NT2/D1 (cell line): ENCODE data around the gene TRNAU1AP.
"Not testable (repeated sequence)": the region's sequence is repeated elsewhere in the genome, so short reads cannot be mapped to it uniquely, and the experiment has no call there.

Experiments used
- DNase-seq: peaks from one replicate; pipeline ENCODE4 v3.0.0-alpha.2; 2011; ENCODE audit warnings: low read depth, low spot score
- H3K27me3 ChIP-seq: 2 replicates; pipeline ENCODE4 v1.6.0; 2011; ENCODE audit warnings: mild to moderate bottlenecking; ENCODE audit not compliant: insufficient read length, insufficient read depth
- H3K36me3 ChIP-seq: 2 replicates; pipeline ENCODE4 v1.6.1; 2011; ENCODE audit warnings: mild to moderate bottlenecking, low read length, mixed read lengths; ENCODE audit not compliant: insufficient read depth, insufficient read length
- H3K4me1 ChIP-seq: 2 replicates; pipeline ENCODE4 v1.5.1; 2011; ENCODE audit not compliant: insufficient read depth, insufficient read length
- H3K4me3 ChIP-seq: 2 replicates; pipeline ENCODE4 v1.5.1; 2011; ENCODE audit warnings: low read depth; ENCODE audit not compliant: insufficient read length
- H3K9ac ChIP-seq: 2 replicates; pipeline ENCODE4 v1.6.0; 2011; ENCODE audit warnings: low read depth; ENCODE audit not compliant: insufficient read length
- H3K9me3 ChIP-seq: 2 replicates; pipeline ENCODE4 v1.5.1; 2011; ENCODE audit warnings: mild to moderate bottlenecking, low read length; ENCODE audit not compliant: insufficient read depth
- SUZ12 ChIP-seq: IDR thresholded peaks from 2 replicates; pipeline ENCODE4 v1.6.1; 2011; ENCODE audit not compliant: insufficient read length, insufficient read depth; ENCODE audit errors: extremely low read depth
- YY1 ChIP-seq: IDR thresholded peaks from 2 replicates; pipeline ENCODE4 v1.6.1; 2011; ENCODE audit not compliant: insufficient read length, insufficient read depth
- ZNF274 ChIP-seq: IDR thresholded peaks from 2 replicates; pipeline ENCODE4 v1.6.1; 2011; ENCODE audit warnings: mild to moderate bottlenecking, low read depth, low read length

TRNAU1AP gene

DNA sequence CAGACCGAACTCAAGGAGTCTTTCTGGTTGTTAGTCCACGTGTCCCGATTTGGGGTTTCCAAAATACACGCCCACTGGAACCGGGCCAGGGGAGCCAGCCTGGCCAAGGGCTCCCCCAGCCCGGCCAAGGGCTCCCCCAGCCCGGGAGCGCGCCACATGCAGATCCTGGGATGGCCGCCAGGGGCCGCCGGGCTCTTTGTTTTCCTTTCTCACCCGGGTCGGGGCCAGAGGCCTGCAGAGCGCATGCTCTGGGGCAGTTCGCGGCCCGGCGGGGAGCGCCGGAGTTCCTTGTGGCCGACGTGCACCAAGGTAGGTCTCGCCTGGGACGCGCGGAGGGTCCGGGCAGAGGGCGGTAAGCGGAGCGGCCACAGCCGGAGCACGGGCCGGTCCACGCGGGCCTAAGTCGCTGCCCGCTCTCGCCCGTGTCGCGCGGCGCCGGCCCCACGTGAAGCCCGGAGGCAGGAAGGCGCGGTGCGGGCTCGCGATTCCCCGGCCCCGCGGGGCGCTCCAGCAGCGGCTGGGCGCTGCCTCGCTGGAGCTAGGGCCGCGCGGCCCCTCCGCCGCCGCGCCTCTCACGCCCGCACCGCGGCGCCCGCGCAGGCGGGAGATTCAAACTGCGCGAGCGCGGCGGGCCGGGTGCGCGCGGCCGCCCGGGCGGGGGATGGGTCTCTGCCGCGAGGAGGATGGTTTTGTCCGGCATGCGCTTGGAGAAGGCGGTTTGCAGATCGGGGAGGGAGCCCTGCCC lies 34.7 kb upstream of the TRNAU1AP start:
- peak; percentile 90 for DNase-seq
- Histone ChIP-seq H3K27me3 (no peaks in the 10 kb centered on the region), H3K9me3 (no peaks in the 10 kb centered on the region), H3K4me1 (peaks cover 19% of the 10 kb centered on the region), H3K4me3 (peak overlapping the region; percentile 92), H3K9ac (peak overlapping the region; percentile 99), H3K36me3 (peaks cover 31% of the 10 kb centered on the region)
- TF ChIP-seq SUZ12 (no peak), ZNF274 (no peak), YY1 (no peak)

DNA sequence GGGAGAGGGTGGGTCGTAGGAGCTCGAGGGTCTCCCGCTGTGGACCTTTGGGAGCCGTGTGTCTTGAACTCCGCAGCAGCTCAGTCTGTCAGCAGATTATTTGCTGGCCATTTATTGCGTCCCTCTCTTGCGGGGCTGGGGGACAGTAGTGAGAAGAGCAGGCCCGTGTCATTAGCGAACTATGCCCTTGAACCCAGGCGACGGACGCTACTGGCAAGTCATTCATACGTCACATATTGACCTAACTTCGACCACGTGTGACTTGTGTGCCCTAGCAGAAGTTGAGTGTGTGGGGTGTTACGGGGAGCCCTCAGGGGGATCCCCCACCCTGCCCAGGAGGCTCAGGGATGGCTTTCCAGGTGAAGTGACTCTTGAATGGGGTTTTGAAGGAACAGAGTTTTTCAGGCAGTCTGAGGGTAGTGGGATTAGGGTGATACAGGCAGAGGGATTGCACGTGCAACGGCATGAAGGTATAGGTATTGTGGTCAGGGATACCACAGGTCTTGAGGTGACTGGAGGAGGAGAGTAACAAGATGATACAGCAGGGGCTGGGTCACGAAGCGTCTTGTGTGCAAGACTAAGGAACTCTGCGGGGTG lies 34.0 kb upstream of the TRNAU1AP start:
- Histone ChIP-seq H3K36me3 (peaks cover 32% of the 10 kb centered on the region), H3K9me3 (no peaks in the 10 kb centered on the region), H3K4me1 (peaks cover 23% of the 10 kb centered on the region), H3K27me3 (no peaks in the 10 kb centered on the region), H3K4me3 (peak overlapping the region; percentile 92), H3K9ac (peak overlapping the region; percentile 99)
- TF ChIP-seq YY1 (no peak), SUZ12 (no peak), ZNF274 (no peak)
- no peak for DNase-seq

DNA sequence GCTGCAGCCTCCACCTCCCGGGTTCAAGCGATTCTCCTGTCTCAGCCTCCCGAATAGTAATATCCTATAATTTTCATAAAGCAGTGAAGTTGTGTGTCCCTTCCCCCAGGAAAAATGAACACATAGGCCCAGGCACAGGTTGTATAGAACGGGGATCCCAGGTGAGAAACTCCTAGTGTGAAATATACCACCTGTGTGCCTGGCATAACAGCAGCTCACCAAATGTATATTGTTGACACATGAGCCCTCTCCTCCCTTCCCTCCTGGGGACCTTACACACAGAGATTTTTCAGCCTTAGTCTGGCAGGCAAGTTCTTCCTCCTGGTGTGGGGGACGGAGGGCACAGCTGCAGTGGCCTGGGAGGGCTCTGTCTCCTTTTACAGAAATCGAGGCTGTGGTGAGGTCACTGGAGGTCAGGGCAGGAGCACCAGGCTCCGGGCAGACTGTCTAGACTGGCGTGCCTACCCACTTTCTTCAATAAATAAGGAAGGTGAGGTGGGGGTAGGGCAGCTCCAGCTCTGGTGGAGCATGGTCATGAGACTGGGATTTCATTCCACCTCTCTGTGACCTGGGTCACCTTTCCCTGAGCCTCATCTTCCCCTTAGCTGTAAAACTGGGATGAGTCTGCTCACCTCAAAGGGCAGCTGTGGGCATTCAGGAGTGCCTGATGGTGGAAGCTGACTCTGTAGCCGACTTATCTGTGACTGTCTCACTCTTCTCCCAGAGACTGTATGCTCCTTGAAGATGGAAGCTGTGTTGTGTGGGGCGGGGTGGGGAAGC lies 32.7 kb upstream of the TRNAU1AP start:
- H3K9me3 ChIP-seq, result no peaks in the 10 kb centered on the region
- peaks cover 23% of the 10 kb centered on the region for H3K4me1 ChIP-seq
- DNase-seq, result no peak
- H3K4me3 ChIP-seq, result no peak overlapping the region
- H3K36me3 ChIP-seq, result peaks cover 43% of the 10 kb centered on the region
- TF ChIP-seq YY1 (no peak), ZNF274 (no peak), SUZ12 (no peak)
- H3K9ac ChIP-seq, result peak overlapping the region; percentile 43
- no peaks in the 10 kb centered on the region for H3K27me3 ChIP-seq

DNA sequence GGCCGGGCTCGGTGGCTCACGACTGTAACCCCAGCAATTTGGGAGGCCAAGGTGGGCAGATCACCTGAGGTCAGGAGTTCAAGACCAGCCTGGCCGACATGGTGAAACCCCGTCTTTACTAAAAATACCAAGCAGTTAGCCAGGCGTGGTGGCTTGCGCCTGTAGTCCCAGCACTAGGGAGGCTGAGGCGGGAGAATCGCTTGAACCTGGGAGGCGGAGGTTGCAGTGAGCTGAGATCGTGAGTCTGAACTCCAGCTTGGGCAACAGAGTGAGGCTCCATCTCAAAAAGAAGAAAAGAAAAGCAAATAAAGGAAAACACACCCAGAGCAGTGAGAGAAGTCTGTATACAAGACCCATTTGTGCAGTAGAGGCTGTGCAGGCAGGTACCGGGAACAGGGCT lies 32.1 kb upstream of the TRNAU1AP start:
- not testable (repeated sequence) for H3K9me3 ChIP-seq, DNase-seq, H3K4me3 ChIP-seq, H3K27me3 ChIP-seq
- Histone ChIP-seq H3K36me3 (peaks cover 49% of the 10 kb centered on the region), H3K9ac (peak overlapping the region; percentile 43), H3K4me1 (peaks cover 27% of the 10 kb centered on the region)

DNA sequence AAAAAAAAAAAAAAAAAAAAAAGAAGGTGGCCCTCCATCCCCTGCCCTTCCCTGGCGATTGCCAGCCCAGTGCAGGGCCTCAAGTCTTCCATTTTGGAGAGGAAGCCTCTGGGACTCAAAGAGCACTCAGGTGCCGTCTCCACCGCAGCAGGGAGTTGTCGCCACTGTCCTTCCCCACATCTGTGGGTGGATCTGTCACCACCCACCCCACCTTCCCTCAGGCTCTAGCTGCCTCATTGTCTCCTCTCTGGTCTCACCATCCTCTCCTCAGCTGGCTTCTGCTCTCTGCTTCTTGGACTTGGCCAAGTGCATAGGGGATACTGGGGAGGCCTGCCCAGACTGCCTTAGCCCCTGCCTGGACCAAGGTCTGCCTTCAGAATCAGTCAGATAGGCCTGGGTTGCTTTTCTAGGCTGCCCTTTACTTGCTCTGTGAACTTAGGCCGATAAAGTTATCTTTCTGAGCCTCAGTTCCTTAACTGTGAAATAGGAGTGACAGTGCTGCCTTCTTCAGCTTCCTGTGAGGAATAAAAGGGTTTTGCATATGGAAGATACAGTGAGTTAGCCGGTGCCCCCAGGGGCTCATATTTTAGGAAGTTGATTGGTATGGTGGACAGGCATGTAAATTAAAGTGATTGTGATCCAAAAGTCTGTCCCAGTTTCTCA lies 31.3 kb upstream of the TRNAU1AP start:
- Histone ChIP-seq H3K4me3 (no peak overlapping the region), H3K27me3 (no peaks in the 10 kb centered on the region), H3K9me3 (no peaks in the 10 kb centered on the region), H3K9ac (peak overlapping the region; percentile 37), H3K36me3 (peaks cover 55% of the 10 kb centered on the region), H3K4me1 (peaks cover 27% of the 10 kb centered on the region)
- no peak for TF ChIP-seq ZNF274
- TF ChIP-seq SUZ12, result no peak
- no peak for TF ChIP-seq YY1
- DNase-seq, result no peak

DNA sequence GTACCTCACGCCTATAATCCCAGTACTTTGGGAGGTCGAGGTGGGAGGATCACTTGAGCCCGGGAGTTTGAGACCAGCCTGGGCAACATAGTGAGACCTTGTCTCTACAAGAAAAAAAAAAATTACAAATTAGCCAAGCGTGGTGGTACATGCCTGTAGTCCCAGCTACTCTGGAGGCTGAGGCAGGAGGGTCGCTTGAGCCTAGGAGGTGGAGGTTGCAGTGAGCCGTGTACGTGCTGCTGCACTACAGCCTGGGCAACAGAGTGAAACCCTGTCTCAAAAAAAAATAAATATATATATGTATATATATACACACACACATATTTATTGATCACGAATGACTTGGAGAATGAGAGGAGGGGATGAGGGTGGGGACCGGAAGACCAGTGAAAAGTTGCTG lies 30.3 kb upstream of the TRNAU1AP start:
- not testable (repeated sequence) for H3K4me3 ChIP-seq, DNase-seq, H3K9ac ChIP-seq, H3K27me3 ChIP-seq, H3K9me3 ChIP-seq
- Histone ChIP-seq H3K4me1 (peaks cover 27% of the 10 kb centered on the region), H3K36me3 (peaks cover 62% of the 10 kb centered on the region)

DNA sequence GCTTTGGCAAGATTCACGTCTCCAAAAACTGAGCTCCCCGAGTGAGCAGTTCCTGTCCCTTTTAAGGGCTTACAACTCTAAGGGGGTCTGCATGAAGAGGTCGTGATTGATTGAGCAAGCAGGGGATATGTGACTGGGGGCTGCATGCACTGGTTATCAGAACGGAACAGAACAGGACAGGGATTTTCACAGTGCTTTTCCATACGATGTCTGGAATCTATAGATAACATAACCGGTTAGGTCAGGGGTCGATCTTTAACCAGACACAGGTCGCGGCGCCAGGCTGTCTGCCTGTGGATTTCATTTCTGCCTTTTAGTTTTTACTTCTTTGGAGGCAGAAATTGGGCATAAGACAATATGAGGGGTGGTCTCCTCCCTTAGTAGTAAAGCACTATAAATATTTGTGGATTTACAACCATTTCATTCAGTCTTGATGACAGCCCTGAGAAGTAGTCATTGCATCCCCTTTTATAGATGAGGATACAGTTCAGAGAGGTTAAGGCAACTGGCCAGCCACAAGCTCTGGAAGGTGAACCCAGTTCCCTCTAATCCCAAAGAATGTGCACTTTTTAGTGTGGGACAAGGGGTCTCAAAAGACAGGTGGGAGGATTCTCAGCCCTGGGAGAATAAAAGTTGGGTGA lies 27.8 kb upstream of the TRNAU1AP start:
- not testable (repeated sequence) for H3K27me3 ChIP-seq, H3K9me3 ChIP-seq, H3K4me3 ChIP-seq, DNase-seq, H3K9ac ChIP-seq
- H3K36me3 ChIP-seq, result peaks cover 72% of the 10 kb centered on the region
- H3K4me1 ChIP-seq, result peaks cover 23% of the 10 kb centered on the region
